Right lobe of liver (tissue), 4 donors: Measurements from ENCODE around the gene SYT2.

Experiments
- CTCF ChIP-seq, 4 donors: fragments of 200-600 bp in 3 of 4; fragments of 450-650 bp in 1 of 4; IDR thresholded peaks; one replicate each; pipeline versions ENCODE4 v1.5.1 to v1.8.0; 2016 to 2022; ENCODE audit warnings: antibody characterized with exemption in 4 of 4, mild to moderate bottlenecking in 2 of 4
- POLR2A ChIP-seq: fragments of 450-650 bp; IDR thresholded peaks from one replicate; pipeline ENCODE4 v1.6.1; 2017; ENCODE audit warnings: antibody characterized with exemption, mild to moderate bottlenecking
- donor health status: DM: no; HTN: no; CAD: no.
- donor health status: DM: no; HTN: no; CAD: no.
- donor health status: DM: no; HTN: yes; CAD: no.

- TF ChIP-seq POLR2A (no peak), CTCF (IDR thresholded peaks at IDR 0.05) (no peak)
Measured at GRCh38 chr1:202586018-202586821, 124.0 kb downstream of the SYT2 start.
